ENCODE results near the gene MRPL23. TPM values are rescaled to one million over a fixed set of nuclear protein-coding genes. Genes with fewer than 3 reads are reported as not detected.
A peak's percentile ranks its signal among the peaks of the same experiment; 100 is the strongest.

The MRPL23 gene
- total RNA-seq, 1 experiment from 2014 or later = 109 TPM

- no peak overlapping the region for H3K4me3 Mint-ChIP-seq (ENCODE audit: low read depth, unreplicated experiment)
- peaks cover 4% of the 10 kb centered on the region for H3K4me1 Mint-ChIP-seq (ENCODE audit: low read depth, unreplicated experiment)
- H3K27me3 Mint-ChIP-seq (ENCODE audit: unreplicated experiment) = peaks cover 71% of the 10 kb centered on the region
- no peak for DNase-seq
- peaks cover 3% of the 10 kb centered on the region for H3K9me3 Mint-ChIP-seq (ENCODE audit: low read depth, unreplicated experiment)
- CTCF ChIA-PET = interaction anchor here (0.9 to 1.5 kb wide), 3 partner anchors 35 to 224 kb away, joined by 3 to 5 read pairs (median 3); no protein-coding TSS in a partner anchor
- TF ChIP-seq CTCF (IDR thresholded peaks at IDR 0.05; ENCODE audit: unreplicated experiment) = peak; percentile 88
- H3K36me3 Mint-ChIP-seq (ENCODE audit: insufficient read depth, unreplicated experiment) = peaks cover 5% of the 10 kb centered on the region
- no TSS peak for BruUV-seq (replicated peaks)
- intact Hi-C loops (cut with micrococcal nuclease; ENCODE audit: unreplicated experiment) = no loop called here
- H3K27ac Mint-ChIP-seq (ENCODE audit: unreplicated experiment) = no peak overlapping the region
These were observed 29.4 kb upstream of the MRPL23 start for GRCh38 chr11:1917523-1918435.

- peaks cover 5% of the 10 kb centered on the region for H3K36me3 Mint-ChIP-seq (ENCODE audit: insufficient read depth, unreplicated experiment)
- TF ChIP-seq CTCF (IDR thresholded peaks at IDR 0.05; ENCODE audit: unreplicated experiment) = no peak
- CTCF ChIA-PET = interaction anchor here (0.9 to 1.1 kb wide), 2 partner anchors 36 to 266 kb away, joined by 3 read pairs; no protein-coding TSS in a partner anchor
- H3K9me3 Mint-ChIP-seq (ENCODE audit: low read depth, unreplicated experiment) = peaks cover 3% of the 10 kb centered on the region
- intact Hi-C loops (cut with micrococcal nuclease; ENCODE audit: unreplicated experiment) = no loop called here
- H3K27ac Mint-ChIP-seq (ENCODE audit: unreplicated experiment) = no peak overlapping the region
- peaks cover 71% of the 10 kb centered on the region for H3K27me3 Mint-ChIP-seq (ENCODE audit: unreplicated experiment)
- DNase-seq = no peak
- H3K4me1 Mint-ChIP-seq (ENCODE audit: low read depth, unreplicated experiment) = peaks cover 8% of the 10 kb centered on the region
- no TSS peak for BruUV-seq (replicated peaks)
- no peak overlapping the region for H3K4me3 Mint-ChIP-seq (ENCODE audit: low read depth, unreplicated experiment)
These were observed 28.5 kb upstream of the MRPL23 start for GRCh38 chr11:1918436-1919315.

GRCh38 chr11:1919391-1920127, 27.6 kb upstream of the MRPL23 start, which contains the start of gene TNNT3:
TNNT3 (plus strand) TSS chr11:1919703; CDS start chr11:1922875, 3,172 bp downstream.
- Mint-ChIP-seq H3K27ac (ENCODE audit: unreplicated experiment) (no peak within 1 kb of the TSS), H3K27me3 (ENCODE audit: unreplicated experiment) (peaks cover 71% of the 10 kb centered on the region), H3K36me3 (ENCODE audit: insufficient read depth, unreplicated experiment) (peaks cover 5% of the 10 kb centered on the region), H3K4me3 (ENCODE audit: low read depth, unreplicated experiment) (no peak within 1 kb of the TSS), H3K4me1 (ENCODE audit: low read depth, unreplicated experiment) (peaks cover 8% of the 10 kb centered on the region), H3K9me3 (ENCODE audit: low read depth, unreplicated experiment) (peaks cover 3% of the 10 kb centered on the region)
- no TSS peak for BruUV-seq (replicated peaks)
- CTCF ChIA-PET = interaction anchor here (0.7 to 1.1 kb wide), 2 partner anchors 90 to 267 kb away, joined by 3 read pairs; no protein-coding TSS in a partner anchor
- intact Hi-C loops (cut with micrococcal nuclease; ENCODE audit: unreplicated experiment) = no loop called here
- DNase-seq = no peak
- no peak for TF ChIP-seq CTCF (IDR thresholded peaks at IDR 0.05; ENCODE audit: unreplicated experiment)
